ENCODE measurements around the gene PLXNA4. TPM values are rescaled to one million over a fixed set of nuclear protein-coding genes. Genes with fewer than 3 reads are reported as not detected.

Gene PLXNA4
- total RNA-seq, 2 donors from 2014 or later: 2.1 to 8.2 TPM

- 71 to 73% methylated on average over 5 of the region's 5 CpGs for WGBS, 2 donors
- intact Hi-C loops (cut with DNase I): no loop called here
- ATAC-seq: no peak
Observed at GRCh38 chr7:132443761-132444520, 132.3 kb downstream of the PLXNA4 start.

GRCh38 chr7:132441935-132442334, 134.3 kb downstream of the PLXNA4 start:
- DNase-seq (no peak), ATAC-seq (no peak)
- Histone ChIP-seq H3K27ac (no peak overlapping the region), H3K27me3 (no peaks in the 10 kb centered on the region), H3K9me3 (no peaks in the 10 kb centered on the region), H3K4me3 (no peak overlapping the region), H3K4me1 (no peaks in the 10 kb centered on the region), H3K36me3 (replicated peaks in 1 of 2; ENCODE audit: insufficient read depth in 1 of 2, low read depth in 2 of 2) (no peaks in the 10 kb centered on the region)
- TF ChIP-seq CTCF (IDR thresholded peaks at IDR 0.05): no peak
- TF ChIP-seq POLR2A (IDR thresholded peaks at IDR 0.05): no peak
- WGBS, 2 donors: 75 to 79% methylated on average over 4 of the region's 4 CpGs
- intact Hi-C loops (cut with DNase I): no loop called here

More at GRCh38 chr7:132443761-132444520, 132.3 kb downstream of the PLXNA4 start:
- no peaks in the 10 kb centered on the region for H3K9me3 ChIP-seq
- no peak overlapping the region for H3K27ac ChIP-seq
- TF ChIP-seq CTCF (IDR thresholded peaks at IDR 0.05) (no peak), POLR2A (IDR thresholded peaks at IDR 0.05) (no peak)
- no peaks in the 10 kb centered on the region for H3K36me3 ChIP-seq (replicated peaks in 1 of 2; ENCODE audit: insufficient read depth in 1 of 2, low read depth in 2 of 2)
- no peak for DNase-seq
- no peaks in the 10 kb centered on the region for H3K27me3 ChIP-seq
- H3K4me3 ChIP-seq: no peak overlapping the region
- H3K4me1 ChIP-seq: no peaks in the 10 kb centered on the region

GRCh38 chr7:132440151-132440550, 136.1 kb downstream of the PLXNA4 start:
- no peaks in the 10 kb centered on the region for H3K4me1 ChIP-seq
- no peak overlapping the region for H3K4me3 ChIP-seq
- no peaks in the 10 kb centered on the region for H3K36me3 ChIP-seq (replicated peaks in 1 of 2; ENCODE audit: insufficient read depth in 1 of 2, low read depth in 2 of 2)
- no peaks in the 10 kb centered on the region for H3K9me3 ChIP-seq
- no peak for ATAC-seq
- intact Hi-C loops (cut with DNase I): no loop called here
- 86 to 91% methylated on average over 5 of the region's 5 CpGs for WGBS, 2 donors
- TF ChIP-seq POLR2A (IDR thresholded peaks at IDR 0.05) (no peak), CTCF (IDR thresholded peaks at IDR 0.05) (no peak)
- DNase-seq: no peak
- H3K27me3 ChIP-seq: no peaks in the 10 kb centered on the region
- no peak overlapping the region for H3K27ac ChIP-seq

GRCh38 chr7:132438926-132439325, 137.3 kb downstream of the PLXNA4 start:
- H3K36me3 ChIP-seq (replicated peaks in 1 of 2; ENCODE audit: insufficient read depth in 1 of 2, low read depth in 2 of 2): no peaks in the 10 kb centered on the region
- WGBS, 2 donors: 65 to 85% methylated on average over 8 of the region's 8 CpGs
- no peak overlapping the region for H3K27ac ChIP-seq
- no peak for TF ChIP-seq POLR2A (IDR thresholded peaks at IDR 0.05)
- TF ChIP-seq CTCF (IDR thresholded peaks at IDR 0.05): no peak
- no peaks in the 10 kb centered on the region for H3K4me1 ChIP-seq
- no peaks in the 10 kb centered on the region for H3K27me3 ChIP-seq
- no peaks in the 10 kb centered on the region for H3K9me3 ChIP-seq
- intact Hi-C loops (cut with DNase I): no loop called here
- DNase-seq (no peak), ATAC-seq (no peak)
- no peak overlapping the region for H3K4me3 ChIP-seq

- no peaks in the 10 kb centered on the region for H3K9me3 ChIP-seq
- WGBS, 2 donors: 62 to 75% methylated on average over 5 of the region's 5 CpGs
- H3K4me1 ChIP-seq: no peaks in the 10 kb centered on the region
- intact Hi-C loops (cut with DNase I): no loop called here
- H3K36me3 ChIP-seq (replicated peaks in 1 of 2; ENCODE audit: insufficient read depth in 1 of 2, low read depth in 2 of 2): no peaks in the 10 kb centered on the region
- DNase-seq: no peak
- ATAC-seq: no peak
- H3K4me3 ChIP-seq: no peak overlapping the region
- no peaks in the 10 kb centered on the region for H3K27me3 ChIP-seq
- TF ChIP-seq POLR2A (IDR thresholded peaks at IDR 0.05): no peak
- TF ChIP-seq CTCF (IDR thresholded peaks at IDR 0.05): no peak
- H3K27ac ChIP-seq: no peak overlapping the region
Observed at GRCh38 chr7:132437730-132438129, 138.5 kb downstream of the PLXNA4 start.

Data from body of pancreas (tissue), 4 donors.